ENCODE results near the gene USO1. TPM values are rescaled to one million over a fixed set of nuclear protein-coding genes. Genes with fewer than 3 reads are reported as not detected.

The USO1 gene
- total and polyA plus RNA-seq, 2 of the 13 experiments (the other 11 are each of a cell fraction or from before 2014, with no cell fraction given), result 52.2 to 87.7 TPM

DNA sequence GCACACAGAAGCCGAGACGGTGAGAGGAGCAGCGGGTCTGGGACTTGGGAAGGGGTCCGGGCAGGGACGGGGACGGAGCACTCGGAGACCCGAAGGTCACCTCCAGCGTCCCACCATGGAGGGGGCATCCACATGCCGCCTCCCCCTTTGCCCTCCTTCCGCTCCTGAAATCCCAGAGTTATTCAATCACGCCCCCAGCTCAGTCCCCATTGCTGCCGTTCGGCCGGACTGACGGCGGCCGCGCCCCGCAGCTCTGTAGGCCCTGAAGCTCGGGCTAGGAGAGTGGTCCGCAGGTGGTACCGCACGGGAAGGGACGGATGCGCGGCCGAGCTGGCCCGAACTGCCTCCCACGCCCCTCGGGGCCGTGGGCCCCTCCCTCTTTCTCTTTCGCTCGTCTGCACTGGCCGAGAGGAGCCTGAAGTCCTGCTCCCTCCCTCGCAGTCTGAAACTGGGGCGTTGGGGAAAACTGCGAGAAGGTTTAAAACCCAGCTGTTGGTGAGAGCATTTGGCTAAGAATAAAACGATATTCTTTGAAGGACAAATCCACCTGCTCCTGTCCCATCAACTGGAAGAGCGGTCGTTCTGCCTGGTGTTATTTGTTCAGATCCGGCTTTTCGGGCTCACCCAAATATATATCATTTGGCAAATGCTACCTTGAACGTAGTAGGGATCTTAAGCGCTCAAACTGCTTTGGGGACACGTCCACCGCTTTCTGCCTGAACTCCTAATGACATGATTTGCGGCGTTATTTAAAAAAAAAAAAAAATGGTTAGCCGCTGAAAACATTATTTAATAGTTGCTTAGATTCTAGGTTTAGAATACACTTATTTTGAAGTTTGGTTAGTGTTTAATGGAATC, 719 bp downstream of the USO1 start (continued):
- TF ChIP-seq, protein P1, sequence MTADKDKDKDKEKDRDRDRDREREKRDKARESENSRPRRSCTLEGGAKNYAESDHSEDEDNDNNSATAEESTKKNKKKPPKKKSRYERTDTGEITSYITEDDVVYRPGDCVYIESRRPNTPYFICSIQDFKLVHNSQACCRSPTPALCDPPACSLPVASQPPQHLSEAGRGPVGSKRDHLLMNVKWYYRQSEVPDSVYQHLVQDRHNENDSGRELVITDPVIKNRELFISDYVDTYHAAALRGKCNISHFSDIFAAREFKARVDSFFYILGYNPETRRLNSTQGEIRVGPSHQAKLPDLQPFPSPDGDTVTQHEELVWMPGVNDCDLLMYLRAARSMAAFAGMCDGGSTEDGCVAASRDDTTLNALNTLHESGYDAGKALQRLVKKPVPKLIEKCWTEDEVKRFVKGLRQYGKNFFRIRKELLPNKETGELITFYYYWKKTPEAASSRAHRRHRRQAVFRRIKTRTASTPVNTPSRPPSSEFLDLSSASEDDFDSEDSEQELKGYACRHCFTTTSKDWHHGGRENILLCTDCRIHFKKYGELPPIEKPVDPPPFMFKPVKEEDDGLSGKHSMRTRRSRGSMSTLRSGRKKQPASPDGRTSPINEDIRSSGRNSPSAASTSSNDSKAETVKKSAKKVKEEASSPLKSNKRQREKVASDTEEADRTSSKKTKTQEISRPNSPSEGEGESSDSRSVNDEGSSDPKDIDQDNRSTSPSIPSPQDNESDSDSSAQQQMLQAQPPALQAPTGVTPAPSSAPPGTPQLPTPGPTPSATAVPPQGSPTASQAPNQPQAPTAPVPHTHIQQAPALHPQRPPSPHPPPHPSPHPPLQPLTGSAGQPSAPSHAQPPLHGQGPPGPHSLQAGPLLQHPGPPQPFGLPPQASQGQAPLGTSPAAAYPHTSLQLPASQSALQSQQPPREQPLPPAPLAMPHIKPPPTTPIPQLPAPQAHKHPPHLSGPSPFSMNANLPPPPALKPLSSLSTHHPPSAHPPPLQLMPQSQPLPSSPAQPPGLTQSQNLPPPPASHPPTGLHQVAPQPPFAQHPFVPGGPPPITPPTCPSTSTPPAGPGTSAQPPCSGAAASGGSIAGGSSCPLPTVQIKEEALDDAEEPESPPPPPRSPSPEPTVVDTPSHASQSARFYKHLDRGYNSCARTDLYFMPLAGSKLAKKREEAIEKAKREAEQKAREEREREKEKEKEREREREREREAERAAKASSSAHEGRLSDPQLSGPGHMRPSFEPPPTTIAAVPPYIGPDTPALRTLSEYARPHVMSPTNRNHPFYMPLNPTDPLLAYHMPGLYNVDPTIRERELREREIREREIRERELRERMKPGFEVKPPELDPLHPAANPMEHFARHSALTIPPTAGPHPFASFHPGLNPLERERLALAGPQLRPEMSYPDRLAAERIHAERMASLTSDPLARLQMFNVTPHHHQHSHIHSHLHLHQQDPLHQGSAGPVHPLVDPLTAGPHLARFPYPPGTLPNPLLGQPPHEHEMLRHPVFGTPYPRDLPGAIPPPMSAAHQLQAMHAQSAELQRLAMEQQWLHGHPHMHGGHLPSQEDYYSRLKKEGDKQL (CRISPR knock-in tag; IDR thresholded peaks at IDR 0.05; ENCODE audit: low read depth), result no peak
- TF ChIP-seq ZNF879 (CRISPR knock-in tag; IDR thresholded peaks at IDR 0.05), result no peak
- TF ChIP-seq, protein P2, sequence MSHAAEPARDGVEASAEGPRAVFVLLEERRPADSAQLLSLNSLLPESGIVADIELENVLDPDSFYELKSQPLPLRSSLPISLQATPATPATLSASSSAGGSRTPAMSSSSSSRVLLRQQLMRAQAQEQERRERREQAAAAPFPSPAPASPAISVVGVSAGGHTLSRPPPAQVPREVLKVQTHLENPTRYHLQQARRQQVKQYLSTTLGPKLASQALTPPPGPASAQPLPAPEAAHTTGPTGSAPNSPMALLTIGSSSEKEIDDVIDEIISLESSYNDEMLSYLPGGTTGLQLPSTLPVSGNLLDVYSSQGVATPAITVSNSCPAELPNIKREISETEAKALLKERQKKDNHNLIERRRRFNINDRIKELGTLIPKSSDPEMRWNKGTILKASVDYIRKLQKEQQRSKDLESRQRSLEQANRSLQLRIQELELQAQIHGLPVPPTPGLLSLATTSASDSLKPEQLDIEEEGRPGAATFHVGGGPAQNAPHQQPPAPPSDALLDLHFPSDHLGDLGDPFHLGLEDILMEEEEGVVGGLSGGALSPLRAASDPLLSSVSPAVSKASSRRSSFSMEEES (CRISPR knock-in tag; IDR thresholded peaks at IDR 0.05), result no peak
- peak; percentile 36; the same call in 1 of the 2 replicates for TF ChIP-seq RAD21 (CRISPR knock-in tag; IDR thresholded peaks at IDR 0.05)
- no peak for TF ChIP-seq DNMT3B (CRISPR knock-in tag; conservative IDR thresholded peaks at IDR 0.05)
- TF ChIP-seq NRL (CRISPR knock-in tag; IDR thresholded peaks at IDR 0.05; ENCODE audit: borderline replicate concordance), result peak; percentile 82; the same call in 1 of the 2 replicates
- TF ChIP-seq, protein P3, sequence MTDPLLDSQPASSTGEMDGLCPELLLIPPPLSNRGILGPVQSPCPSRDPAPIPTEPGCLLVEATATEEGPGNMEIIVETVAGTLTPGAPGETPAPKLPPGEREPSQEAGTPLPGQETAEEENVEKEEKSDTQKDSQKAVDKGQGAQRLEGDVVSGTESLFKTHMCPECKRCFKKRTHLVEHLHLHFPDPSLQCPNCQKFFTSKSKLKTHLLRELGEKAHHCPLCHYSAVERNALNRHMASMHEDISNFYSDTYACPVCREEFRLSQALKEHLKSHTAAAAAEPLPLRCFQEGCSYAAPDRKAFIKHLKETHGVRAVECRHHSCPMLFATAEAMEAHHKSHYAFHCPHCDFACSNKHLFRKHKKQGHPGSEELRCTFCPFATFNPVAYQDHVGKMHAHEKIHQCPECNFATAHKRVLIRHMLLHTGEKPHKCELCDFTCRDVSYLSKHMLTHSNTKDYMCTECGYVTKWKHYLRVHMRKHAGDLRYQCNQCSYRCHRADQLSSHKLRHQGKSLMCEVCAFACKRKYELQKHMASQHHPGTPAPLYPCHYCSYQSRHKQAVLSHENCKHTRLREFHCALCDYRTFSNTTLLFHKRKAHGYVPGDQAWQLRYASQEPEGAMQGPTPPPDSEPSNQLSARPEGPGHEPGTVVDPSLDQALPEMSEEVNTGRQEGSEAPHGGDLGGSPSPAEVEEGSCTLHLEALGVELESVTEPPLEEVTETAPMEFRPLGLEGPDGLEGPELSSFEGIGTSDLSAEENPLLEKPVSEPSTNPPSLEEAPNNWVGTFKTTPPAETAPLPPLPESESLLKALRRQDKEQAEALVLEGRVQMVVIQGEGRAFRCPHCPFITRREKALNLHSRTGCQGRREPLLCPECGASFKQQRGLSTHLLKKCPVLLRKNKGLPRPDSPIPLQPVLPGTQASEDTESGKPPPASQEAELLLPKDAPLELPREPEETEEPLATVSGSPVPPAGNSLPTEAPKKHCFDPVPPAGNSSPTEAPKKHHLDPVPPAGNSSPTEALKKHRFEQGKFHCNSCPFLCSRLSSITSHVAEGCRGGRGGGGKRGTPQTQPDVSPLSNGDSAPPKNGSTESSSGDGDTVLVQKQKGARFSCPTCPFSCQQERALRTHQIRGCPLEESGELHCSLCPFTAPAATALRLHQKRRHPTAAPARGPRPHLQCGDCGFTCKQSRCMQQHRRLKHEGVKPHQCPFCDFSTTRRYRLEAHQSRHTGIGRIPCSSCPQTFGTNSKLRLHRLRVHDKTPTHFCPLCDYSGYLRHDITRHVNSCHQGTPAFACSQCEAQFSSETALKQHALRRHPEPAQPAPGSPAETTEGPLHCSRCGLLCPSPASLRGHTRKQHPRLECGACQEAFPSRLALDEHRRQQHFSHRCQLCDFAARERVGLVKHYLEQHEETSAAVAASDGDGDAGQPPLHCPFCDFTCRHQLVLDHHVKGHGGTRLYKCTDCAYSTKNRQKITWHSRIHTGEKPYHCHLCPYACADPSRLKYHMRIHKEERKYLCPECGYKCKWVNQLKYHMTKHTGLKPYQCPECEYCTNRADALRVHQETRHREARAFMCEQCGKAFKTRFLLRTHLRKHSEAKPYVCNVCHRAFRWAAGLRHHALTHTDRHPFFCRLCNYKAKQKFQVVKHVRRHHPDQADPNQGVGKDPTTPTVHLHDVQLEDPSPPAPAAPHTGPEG (CRISPR knock-in tag; IDR thresholded peaks at IDR 0.05), result no peak
- TF ChIP-seq, protein P4, sequence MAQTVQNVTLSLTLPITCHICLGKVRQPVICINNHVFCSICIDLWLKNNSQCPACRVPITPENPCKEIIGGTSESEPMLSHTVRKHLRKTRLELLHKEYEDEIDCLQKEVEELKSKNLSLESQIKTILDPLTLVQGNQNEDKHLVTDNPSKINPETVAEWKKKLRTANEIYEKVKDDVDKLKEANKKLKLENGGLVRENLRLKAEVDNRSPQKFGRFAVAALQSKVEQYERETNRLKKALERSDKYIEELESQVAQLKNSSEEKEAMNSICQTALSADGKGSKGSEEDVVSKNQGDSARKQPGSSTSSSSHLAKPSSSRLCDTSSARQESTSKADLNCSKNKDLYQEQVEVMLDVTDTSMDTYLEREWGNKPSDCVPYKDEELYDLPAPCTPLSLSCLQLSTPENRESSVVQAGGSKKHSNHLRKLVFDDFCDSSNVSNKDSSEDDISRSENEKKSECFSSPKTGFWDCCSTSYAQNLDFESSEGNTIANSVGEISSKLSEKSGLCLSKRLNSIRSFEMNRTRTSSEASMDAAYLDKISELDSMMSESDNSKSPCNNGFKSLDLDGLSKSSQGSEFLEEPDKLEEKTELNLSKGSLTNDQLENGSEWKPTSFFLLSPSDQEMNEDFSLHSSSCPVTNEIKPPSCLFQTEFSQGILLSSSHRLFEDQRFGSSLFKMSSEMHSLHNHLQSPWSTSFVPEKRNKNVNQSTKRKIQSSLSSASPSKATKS (CRISPR knock-in tag; IDR thresholded peaks at IDR 0.05), result no peak
- TF ChIP-seq MAFF (IDR thresholded peaks at IDR 0.05; ENCODE audit: low read depth, low read length), result no peak
- TF ChIP-seq ZNF644 (CRISPR knock-in tag; IDR thresholded peaks at IDR 0.05; ENCODE audit: low read depth), result no peak
- TF ChIP-seq, protein P5, sequence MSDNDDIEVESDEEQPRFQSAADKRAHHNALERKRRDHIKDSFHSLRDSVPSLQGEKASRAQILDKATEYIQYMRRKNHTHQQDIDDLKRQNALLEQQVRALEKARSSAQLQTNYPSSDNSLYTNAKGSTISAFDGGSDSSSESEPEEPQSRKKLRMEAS (IDR thresholded peaks at IDR 0.05), result peak; percentile 46
- TF ChIP-seq SMAD1 (CRISPR knock-in tag; IDR thresholded peaks at IDR 0.05; ENCODE audit: borderline replicate concordance, low read depth), result no peak
- TF ChIP-seq ZNF331 (CRISPR knock-in tag; IDR thresholded peaks at IDR 0.05), result peak; percentile 29; the same call in 1 of the 2 replicates
